GM20000 (cell line): ENCODE results near the gene DISP2.
A peak's percentile ranks its signal among the peaks of the same experiment; 100 is the strongest.

ENCODE experiments used
- DNase-seq: peaks from one replicate; pipeline ENCODE4 v3.0.0; 2012; ENCODE audit warnings: low spot score
- CTCF ChIP-seq: IDR thresholded peaks from 2 replicates; pipeline ENCODE4 v1.5.1; 2012; ENCODE audit warnings: mild to moderate bottlenecking, control low read depth; ENCODE audit errors: extremely low read depth, missing control alignments

The DISP2 gene

GRCh38 chr15:40314723-40315276, 43.2 kb upstream of the DISP2 start:
- DNase-seq: no peak
- TF ChIP-seq CTCF: no peak

GRCh38 chr15:40316931-40317330, 41.1 kb upstream of the DISP2 start:
- TF ChIP-seq CTCF: no peak
- DNase-seq: no peak

- no peak for DNase-seq
These were observed 40.4 kb upstream of the DISP2 start for GRCh38 chr15:40317580-40317979.

GRCh38 chr15:40320409-40320808, 37.6 kb upstream of the DISP2 start:
- no peak for DNase-seq
- no peak for TF ChIP-seq CTCF

More at GRCh38 chr15:40317580-40317979, 40.4 kb upstream of the DISP2 start:
- no peak for TF ChIP-seq CTCF

GRCh38 chr15:40320931-40321371, 37.1 kb upstream of the DISP2 start:
- TF ChIP-seq CTCF: peak; percentile 85
- DNase-seq: peak; percentile 84

GRCh38 chr15:40322531-40323238, 35.3 kb upstream of the DISP2 start:
- DNase-seq: no peak
- no peak for TF ChIP-seq CTCF

- peak; percentile 99 for DNase-seq
- no peak for TF ChIP-seq CTCF
These were observed 34.6 kb upstream of the DISP2 start, which contains the start of gene INAFM2 for GRCh38 chr15:40323239-40323952. INAFM2 (plus strand) TSS chr15:40323692; CDS start chr15:40324056, 364 bp downstream.
